ENCODE results near the gene FBF1.

The FBF1 gene

GRCh38 chr17:75945211-75945610 is 4.4 kb upstream of the FBF1 start:
- DNase-seq: no peak

DNA sequence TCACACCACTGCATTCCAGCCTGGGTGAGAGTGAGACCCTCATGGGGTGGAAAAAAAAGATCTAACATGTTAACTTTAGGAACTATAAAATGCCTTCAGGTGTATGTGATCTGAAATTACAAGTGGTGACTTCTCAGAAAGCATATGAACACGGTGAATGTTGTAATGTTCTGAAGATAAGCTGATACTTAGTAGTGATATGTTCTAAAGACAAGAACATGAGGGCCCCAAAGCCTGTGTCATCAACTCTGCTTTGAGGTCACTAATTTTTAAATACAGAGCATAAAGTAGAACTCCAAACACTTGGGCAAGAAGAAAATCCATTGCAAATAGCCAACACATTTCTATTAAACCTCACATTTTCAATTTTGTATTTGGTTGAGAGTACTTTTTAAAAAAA is 2.6 kb upstream of the FBF1 start:
- DNase-seq: no peak

DNA sequence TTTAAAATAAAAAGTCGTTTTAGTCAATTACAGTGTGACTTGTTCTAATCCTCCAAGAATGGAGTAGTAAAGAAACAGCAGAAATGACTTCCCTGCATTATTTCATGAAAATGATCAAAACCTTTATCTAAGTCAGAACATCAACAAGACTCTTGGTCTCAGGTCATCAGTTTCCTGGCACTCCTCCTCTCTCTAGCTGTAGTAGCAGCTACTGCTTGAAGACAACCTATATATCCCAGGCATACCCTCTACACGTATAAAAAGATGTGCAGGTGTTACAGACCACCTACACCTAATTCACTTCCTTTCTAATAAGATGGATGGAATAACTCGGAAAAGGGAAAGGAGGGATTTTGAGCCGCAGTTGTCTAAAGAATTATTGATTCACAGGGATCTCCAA is 1.6 kb upstream of the FBF1 start:
- no peak for DNase-seq

GRCh38 chr17:75941442-75941819 is 589 bp upstream of the FBF1 start:
- no peak for DNase-seq

- no peak for DNase-seq
These were observed 3.2 kb downstream of the FBF1 start for GRCh38 chr17:75937652-75938051.

- no peak for DNase-seq
These were observed 7.0 kb downstream of the FBF1 start for GRCh38 chr17:75933808-75934207.

DNA sequence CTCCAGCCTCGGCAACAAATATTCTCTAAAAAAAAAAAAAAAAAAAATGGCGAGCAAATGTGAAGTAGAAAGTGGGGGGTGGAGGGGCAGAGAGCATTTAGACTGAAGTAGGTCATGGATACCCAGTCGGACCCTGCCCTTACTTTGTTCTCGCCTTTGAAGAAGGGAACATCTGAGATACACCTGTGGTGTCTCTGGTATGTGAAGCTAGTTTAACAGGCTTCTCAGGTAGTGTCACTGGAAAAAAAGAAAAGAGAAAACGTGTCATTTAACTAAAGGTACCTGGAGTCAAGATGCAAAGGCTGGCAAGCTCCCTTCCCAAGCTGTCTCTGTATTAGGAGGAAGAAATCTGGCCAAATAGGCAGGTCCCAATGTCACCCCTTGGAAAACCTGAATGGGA is 8.0 kb downstream of the FBF1 start:
- no peak for DNase-seq

GRCh38 chr17:75931062-75931461 is 9.8 kb downstream of the FBF1 start:
- no peak for DNase-seq

GRCh38 chr17:75927286-75927922 is 13.4 kb downstream of the FBF1 start:
- no peak for DNase-seq

GRCh38 chr17:75926456-75926855 is 14.4 kb downstream of the FBF1 start:
- no peak for DNase-seq

- no peak for DNase-seq
These were observed 14.9 kb downstream of the FBF1 start for GRCh38 chr17:75925912-75926311.

- no peak for DNase-seq
These were observed 15.7 kb downstream of the FBF1 start for GRCh38 chr17:75925103-75925502.

DNA sequence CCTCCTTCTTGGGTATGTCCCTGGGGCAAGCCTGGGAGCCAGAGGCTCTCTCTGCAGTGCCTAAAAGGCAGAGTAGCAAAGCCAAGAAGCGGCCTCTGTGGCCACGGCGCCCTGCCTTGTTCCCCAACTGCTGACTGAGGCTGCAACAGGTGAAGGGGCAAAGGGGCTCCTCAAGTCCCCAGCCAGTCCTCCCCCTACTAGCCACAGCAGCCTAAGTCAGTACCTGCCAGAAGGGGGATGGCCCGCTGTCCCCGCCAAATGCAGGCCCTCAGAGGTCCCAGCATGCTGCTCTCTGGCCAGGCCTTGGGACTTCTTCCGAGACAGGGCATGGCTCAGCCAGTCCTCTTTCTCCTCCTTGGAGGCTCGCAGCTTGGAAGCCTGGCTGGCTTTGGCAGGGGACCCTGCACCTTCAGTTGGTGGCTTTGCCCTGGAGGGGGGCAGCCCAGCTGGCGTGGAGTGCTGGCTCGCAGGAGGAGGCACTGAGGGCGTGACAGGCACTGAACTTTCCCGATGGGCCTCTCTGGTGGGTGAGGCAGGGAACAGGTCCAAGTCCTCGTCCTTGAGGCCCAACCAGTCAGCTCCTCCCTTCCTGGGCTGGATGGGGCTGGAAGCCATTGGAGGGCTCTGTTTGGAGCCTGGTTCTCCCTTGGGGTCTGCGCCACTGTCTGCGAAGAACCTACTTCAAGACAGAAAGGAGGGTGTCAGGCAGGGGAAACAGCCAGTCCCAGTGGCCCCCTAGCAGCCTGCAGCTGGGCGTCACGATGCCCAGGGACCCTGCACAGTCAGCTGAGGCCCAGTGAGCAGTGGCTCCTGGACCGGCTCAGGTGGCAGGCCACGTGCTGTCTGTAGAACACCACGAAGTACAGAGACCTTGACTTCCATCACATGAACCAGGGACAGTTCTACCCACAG is 17.6 kb downstream of the FBF1 start:
- DNase-seq: no peak

- no peak for DNase-seq
These were observed 18.5 kb downstream of the FBF1 start for GRCh38 chr17:75922173-75922961.

GRCh38 chr17:75921596-75921995 is 19.2 kb downstream of the FBF1 start:
- no peak for DNase-seq

DNA sequence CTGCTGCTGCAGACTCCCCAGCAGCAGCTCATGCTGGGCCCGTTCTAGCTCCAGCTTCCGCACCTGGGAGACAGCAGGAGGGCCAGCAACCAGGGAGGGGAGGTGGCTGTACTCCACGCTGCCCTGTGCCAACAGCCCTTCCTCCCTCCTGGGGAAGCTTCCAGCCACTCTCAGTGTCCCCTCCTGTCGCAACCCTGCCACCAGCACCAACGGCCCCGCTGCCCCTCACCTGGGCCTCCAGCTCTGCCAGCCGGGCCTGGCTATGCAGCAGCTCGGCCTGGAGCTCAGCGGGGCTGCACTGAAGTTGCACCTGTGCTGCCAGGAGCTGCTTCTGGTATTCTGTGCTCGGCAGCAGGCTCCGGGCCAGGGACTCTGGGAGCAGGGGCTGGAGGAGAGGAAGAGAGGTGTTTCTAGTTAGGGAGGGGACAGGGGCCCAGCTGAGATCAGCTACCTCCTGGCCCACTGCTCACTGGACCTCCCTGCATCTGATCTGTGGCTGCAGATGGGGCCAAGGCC is 20.7 kb downstream of the FBF1 start:
- DNase-seq: no peak

- no peak for DNase-seq
These were observed 21.2 kb downstream of the FBF1 start for GRCh38 chr17:75919611-75920010.

- DNase-seq: no peak
These were observed 22.9 kb downstream of the FBF1 start for GRCh38 chr17:75917917-75918445.

DNA sequence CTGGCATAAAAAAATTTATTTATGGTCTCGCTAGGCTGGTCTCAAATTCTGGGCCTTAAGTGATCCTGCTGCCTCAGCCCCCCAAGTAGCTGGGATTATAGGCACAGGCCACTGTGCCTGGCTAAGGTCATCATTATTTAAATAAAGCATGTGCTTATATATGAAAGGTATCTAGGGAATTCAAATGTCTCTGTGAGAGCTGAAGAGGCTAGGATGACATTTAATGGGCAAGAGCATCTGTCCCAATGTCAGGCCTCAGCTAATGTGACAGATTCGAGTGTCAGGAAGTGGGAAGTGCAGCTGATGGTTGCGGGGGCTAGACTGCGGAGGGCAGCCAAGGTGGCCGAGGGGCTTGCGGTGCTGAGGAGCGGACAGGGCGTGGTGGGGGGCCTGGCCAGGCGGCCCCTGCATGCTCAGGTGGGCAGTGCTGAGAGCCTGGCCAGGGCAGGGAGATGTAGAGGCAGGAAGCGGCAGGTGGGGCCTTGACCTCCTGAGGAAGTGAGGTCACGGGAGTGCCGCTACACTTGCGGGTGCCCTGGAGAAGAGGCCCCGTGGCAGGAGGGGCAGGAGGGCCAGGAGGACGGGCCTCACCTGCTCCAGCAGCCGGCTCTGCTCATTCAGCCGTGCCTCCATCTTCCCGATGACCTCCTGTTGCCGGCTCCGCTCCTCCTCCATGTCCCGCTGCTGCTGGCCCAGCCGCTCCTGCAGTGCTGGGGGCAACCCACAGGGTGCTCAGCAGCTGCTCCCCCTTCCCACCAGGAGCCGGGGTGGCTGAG is 23.5 kb downstream of the FBF1 start:
- DNase-seq: no peak

DNA sequence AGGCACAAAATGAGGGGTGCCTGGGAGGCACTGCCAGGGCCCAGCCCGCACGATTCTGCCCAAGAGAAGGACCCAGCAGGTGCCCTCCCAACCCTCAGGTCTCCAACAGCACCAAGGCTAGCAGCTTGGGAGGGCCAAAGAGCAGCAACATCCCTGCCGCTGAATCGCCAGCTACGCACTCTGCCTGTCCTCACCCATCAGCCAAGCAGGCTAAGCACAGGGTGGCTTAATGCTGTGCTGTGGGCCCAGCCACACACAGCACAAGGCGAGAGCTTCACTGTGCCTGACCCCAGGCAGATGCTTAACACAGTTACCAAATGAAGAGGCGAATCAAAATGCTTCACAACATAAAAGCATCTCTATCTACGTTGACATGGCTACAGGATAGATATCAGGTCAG is 25.6 kb downstream of the FBF1 start:
- DNase-seq: no peak

DNA sequence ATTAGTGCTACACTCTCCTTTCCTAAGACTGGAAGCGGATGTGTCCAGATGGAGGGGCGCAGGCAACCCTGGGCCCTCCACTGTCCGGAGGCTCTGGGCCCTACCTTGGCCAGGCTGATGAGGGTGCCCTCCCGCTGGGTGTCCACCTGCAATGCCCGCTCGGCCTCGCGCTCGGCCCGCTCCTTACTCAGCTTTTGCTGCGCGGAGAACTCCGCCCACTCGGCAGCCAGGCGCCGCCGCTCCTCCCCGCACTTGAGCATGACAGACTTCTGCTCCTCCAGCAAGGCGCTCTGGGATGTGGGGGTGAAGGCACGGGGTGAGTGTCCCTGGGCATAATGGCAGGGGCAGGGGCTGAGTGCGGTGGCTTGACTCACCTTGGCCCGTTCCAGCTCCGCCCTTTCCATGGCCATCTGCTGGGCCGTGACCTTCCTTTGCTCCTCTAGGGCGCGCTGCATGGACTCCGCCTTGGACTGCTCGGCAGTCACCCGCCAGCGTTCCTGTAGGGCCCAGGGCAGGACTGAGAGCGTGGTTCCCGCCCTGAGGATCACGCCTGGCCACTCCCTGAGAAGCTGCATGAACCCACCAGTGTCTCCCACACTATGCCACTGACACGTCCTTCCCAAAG is 26.1 kb downstream of the FBF1 start:
- no peak for DNase-seq

Data from GF-D8 (cell line).